DOHH2 (cell line): Measurements from ENCODE around the gene KRTAP5-7.

ENCODE experiments used
- EZH2phosphoT487 ChIP-seq: fragments of 200-600 bp; sonication (generic); IDR thresholded peaks from 2 replicates; pipeline ENCODE4 v1.6.1; 2017; ENCODE audit warnings: borderline replicate concordance, mild to moderate bottlenecking, antibody characterized with exemption, low read length, moderate library complexity, mixed read lengths
- TF ChIP-seq, protein P1 (sequence below): fragments of 200-600 bp; sonication (generic); IDR thresholded peaks from one replicate; pipeline ENCODE4 v1.5.1; 2014; ENCODE audit warnings: antibody characterized with exemption, mild to moderate bottlenecking, low read depth, low read length; ENCODE audit not compliant: poor library complexity, severe bottlenecking

DNA sequence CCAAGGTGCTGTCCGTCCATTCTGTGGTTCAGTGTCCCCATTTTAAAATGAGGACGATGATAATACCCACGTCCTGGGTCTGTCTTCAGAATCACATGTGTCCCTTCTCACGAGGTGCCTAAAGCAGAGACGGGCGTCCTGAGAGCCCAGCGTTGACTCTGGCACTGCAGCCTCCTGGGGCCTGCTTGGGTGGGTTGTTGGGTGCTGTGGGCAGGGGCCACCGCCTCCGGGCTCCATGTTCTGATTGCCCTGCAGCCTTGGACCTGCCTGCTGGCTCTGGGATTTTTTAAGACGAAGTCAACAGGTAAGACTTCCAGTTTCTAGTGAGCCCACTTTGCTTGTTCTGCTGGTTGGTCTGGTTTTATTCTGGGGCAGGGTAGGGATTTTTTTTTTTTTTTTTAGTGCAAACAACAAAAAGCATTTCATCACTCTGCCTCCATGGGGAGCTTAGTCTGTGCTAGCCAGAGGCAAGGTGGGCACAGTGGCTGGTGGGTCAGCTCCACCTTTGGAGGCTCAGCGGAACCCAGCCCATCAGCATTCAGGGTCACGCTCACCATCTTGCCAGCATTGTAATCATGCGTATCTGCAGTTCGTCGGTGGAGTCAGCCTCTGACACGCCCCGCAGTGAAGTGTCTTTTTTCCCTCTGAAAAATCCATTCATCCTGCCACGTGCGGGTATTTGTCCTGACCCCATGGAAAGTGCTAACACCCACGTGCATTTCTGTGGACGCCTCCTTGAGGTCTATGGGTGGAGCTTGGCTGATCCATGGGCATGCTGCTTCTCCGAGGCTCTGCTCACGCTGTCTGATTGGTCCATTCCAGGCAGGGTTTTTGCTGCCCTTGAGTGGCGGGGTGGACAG is 45.7 kb upstream of the KRTAP5-7 start:
- TF ChIP-seq, protein P1, sequence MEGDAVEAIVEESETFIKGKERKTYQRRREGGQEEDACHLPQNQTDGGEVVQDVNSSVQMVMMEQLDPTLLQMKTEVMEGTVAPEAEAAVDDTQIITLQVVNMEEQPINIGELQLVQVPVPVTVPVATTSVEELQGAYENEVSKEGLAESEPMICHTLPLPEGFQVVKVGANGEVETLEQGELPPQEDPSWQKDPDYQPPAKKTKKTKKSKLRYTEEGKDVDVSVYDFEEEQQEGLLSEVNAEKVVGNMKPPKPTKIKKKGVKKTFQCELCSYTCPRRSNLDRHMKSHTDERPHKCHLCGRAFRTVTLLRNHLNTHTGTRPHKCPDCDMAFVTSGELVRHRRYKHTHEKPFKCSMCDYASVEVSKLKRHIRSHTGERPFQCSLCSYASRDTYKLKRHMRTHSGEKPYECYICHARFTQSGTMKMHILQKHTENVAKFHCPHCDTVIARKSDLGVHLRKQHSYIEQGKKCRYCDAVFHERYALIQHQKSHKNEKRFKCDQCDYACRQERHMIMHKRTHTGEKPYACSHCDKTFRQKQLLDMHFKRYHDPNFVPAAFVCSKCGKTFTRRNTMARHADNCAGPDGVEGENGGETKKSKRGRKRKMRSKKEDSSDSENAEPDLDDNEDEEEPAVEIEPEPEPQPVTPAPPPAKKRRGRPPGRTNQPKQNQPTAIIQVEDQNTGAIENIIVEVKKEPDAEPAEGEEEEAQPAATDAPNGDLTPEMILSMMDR, result no peak
- no peak for TF ChIP-seq EZH2phosphoT487
